Measurements from ENCODE around the gene MARCKSL1. TPM values are rescaled to one million over a fixed set of nuclear protein-coding genes. Genes with fewer than 3 reads are reported as not detected.
A peak's percentile ranks its signal among the peaks of the same experiment; 100 is the strongest.

The MARCKSL1 gene
- total and polyA plus RNA-seq, 2 of the 13 experiments (the other 11 are each of a cell fraction or from before 2014, with no cell fraction given) = 81.9 to 155 TPM

DNA sequence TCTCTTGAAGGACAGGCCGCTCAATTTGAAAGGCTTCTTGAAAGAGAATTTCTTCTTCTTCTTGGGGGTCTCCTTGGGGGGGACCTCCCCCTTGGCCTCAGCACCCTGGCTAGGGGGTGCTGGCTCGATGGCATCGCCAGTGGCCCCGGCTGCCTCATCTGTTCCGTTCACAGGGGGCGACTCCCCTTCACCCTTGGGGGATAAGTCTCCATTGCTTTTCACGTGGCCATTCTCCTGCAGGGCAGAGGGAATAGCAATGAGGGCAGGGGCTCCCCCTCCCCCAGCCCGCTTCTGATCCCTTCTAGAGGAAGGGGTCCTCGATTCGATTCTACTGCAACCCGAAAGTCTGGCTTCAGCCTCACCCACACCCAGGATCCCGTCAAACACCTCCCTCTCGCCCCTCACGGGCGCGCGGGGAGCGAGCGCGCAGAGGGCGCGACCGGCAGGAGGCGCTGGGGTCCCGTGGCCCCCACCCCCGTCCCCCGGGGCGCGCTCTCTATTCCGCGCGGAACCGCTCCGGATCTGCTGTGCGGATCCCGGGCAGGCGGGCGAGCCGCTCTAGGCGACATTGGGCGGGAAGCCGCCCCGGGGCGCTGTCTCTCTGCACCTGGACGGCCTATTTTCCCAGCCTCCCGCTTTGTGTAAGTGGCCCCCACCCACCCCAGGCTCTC, 1.0 kb downstream of the MARCKSL1 start:
- CTCF ChIA-PET (ENCODE audit: low intra/inter-chr PET ratio, low total read pairs) = interaction anchor here (0.7 to 1.7 kb wide), 3 partner anchors 16 to 119 kb away, joined by 3 to 4 read pairs (median 4); no protein-coding TSS in a partner anchor
- peaks cover 21 to 43% of the 10 kb centered on the region in 2 experiments for H3K36me3 ChIP-seq (replicated peaks in 1 of 2; ENCODE audit: control insufficient read depth in 1 of 2, insufficient read depth in 2 of 2, low read length in 2 of 2)
- H3K4me3 ChIP-seq (replicated peaks in 1 of 3; ENCODE audit: insufficient read depth in 1 of 3, low read depth in 2 of 3, low read length in 3 of 3) = peak overlapping the region; percentile 70 to 95 (median 84)
- POLR2A ChIA-PET = interaction anchor here (0.9 to 5.8 kb wide), 15 partner anchors 10 to 119 kb away, joined by 3 to 222 read pairs (median 7); partner anchors contain the start of genes FAM167B, HDAC1 and LCK
- no peak overlapping the region for H2AFZ ChIP-seq (ENCODE audit: low read length)
- H4K20me1 ChIP-seq (ENCODE audit: insufficient read depth, low read length) = peaks cover 14% of the 10 kb centered on the region
- DNase-seq (ENCODE audit: low spot score) (no peak), ATAC-seq (peak; percentile 26), FAIRE-seq (no peak)
- H3K9ac ChIP-seq (ENCODE audit: insufficient read depth, low read depth, low read length) = peak overlapping the region; percentile 91
- WGBS (ENCODE audit: low lambda C conversion rate) = 4% methylated on average over 12 of the region's 46 CpGs
- H3K9me3 ChIP-seq (ENCODE audit: low read length) = no peaks in the 10 kb centered on the region
- peaks cover 56% of the 10 kb centered on the region for H3K4me1 ChIP-seq (ENCODE audit: insufficient read depth, low read length)
- peaks cover 14% of the 10 kb centered on the region for H3K79me2 ChIP-seq (ENCODE audit: insufficient read depth, low read length)
- H3K27me3 ChIP-seq (ENCODE audit: control insufficient read depth in 1 of 2, insufficient read depth in 2 of 2, low read length in 2 of 2) = peaks cover 0 to 4% of the 10 kb centered on the region in 2 experiments; a peak in 2 of 5 replicates
- in situ Hi-C loops (cut with HindIII; ENCODE audit: extremely low pct_ligation_motif_present, low pct_unique_long_range_greater_than_20kb) (no loop called here), intact Hi-C loops (cut with micrococcal nuclease; ENCODE audit: unreplicated experiment) (loop anchor here (10.0 kb wide), 1 partner anchor 60 kb away; the partner anchor contains the start of gene BSDC1)
- H3K27ac ChIP-seq (ENCODE audit: extremely low read length, insufficient read depth, low read length) = peak overlapping the region; percentile 68
- BruUV-seq (replicated peaks) = TSS peak; percentile 59
- H3K4me2 ChIP-seq (ENCODE audit: low read depth, low read length) = peak overlapping the region; percentile 93
- TF ChIP-seq KDM2A (CRISPR knock-in tag; IDR thresholded peaks at IDR 0.05; ENCODE audit: borderline replicate concordance, low read depth) = peak; percentile 69
- TF ChIP-seq KAT7 (CRISPR knock-in tag; IDR thresholded peaks at IDR 0.05; ENCODE audit: borderline replicate concordance) = peak; percentile 74; the same call in 1 of the 2 replicates
- TF ChIP-seq SMARCE1 (IDR thresholded peaks at IDR 0.05; ENCODE audit: borderline replicate concordance) = no peak
- TF ChIP-seq, protein P1, sequence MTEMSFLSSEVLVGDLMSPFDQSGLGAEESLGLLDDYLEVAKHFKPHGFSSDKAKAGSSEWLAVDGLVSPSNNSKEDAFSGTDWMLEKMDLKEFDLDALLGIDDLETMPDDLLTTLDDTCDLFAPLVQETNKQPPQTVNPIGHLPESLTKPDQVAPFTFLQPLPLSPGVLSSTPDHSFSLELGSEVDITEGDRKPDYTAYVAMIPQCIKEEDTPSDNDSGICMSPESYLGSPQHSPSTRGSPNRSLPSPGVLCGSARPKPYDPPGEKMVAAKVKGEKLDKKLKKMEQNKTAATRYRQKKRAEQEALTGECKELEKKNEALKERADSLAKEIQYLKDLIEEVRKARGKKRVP (CRISPR knock-in tag; IDR thresholded peaks at IDR 0.05) = no peak
- TF ChIP-seq, protein P2, sequence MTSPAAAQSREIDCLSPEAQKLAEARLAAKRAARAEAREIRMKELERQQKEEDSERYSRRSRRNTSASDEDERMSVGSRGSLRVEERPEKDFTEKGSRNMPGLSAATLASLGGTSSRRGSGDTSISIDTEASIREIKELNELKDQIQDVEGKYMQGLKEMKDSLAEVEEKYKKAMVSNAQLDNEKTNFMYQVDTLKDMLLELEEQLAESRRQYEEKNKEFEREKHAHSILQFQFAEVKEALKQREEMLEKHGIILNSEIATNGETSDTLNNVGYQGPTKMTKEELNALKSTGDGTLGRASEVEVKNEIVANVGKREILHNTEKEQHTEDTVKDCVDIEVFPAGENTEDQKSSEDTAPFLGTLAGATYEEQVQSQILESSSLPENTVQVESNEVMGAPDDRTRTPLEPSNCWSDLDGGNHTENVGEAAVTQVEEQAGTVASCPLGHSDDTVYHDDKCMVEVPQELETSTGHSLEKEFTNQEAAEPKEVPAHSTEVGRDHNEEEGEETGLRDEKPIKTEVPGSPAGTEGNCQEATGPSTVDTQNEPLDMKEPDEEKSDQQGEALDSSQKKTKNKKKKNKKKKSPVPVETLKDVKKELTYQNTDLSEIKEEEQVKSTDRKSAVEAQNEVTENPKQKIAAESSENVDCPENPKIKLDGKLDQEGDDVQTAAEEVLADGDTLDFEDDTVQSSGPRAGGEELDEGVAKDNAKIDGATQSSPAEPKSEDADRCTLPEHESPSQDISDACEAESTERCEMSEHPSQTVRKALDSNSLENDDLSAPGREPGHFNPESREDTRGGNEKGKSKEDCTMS (CRISPR knock-in tag; conservative IDR thresholded peaks at IDR 0.05) = no peak
- no peak for TF ChIP-seq ZNF550 (CRISPR knock-in tag; IDR thresholded peaks at IDR 0.05; ENCODE audit: borderline replicate concordance)
- TF ChIP-seq, protein P3, sequence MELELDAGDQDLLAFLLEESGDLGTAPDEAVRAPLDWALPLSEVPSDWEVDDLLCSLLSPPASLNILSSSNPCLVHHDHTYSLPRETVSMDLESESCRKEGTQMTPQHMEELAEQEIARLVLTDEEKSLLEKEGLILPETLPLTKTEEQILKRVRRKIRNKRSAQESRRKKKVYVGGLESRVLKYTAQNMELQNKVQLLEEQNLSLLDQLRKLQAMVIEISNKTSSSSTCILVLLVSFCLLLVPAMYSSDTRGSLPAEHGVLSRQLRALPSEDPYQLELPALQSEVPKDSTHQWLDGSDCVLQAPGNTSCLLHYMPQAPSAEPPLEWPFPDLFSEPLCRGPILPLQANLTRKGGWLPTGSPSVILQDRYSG (CRISPR knock-in tag; IDR thresholded peaks at IDR 0.05) = no peak
- TF ChIP-seq SAP130 (CRISPR knock-in tag; IDR thresholded peaks at IDR 0.05; ENCODE audit: low read depth) = peak; percentile 65
- TF ChIP-seq, protein P4, sequence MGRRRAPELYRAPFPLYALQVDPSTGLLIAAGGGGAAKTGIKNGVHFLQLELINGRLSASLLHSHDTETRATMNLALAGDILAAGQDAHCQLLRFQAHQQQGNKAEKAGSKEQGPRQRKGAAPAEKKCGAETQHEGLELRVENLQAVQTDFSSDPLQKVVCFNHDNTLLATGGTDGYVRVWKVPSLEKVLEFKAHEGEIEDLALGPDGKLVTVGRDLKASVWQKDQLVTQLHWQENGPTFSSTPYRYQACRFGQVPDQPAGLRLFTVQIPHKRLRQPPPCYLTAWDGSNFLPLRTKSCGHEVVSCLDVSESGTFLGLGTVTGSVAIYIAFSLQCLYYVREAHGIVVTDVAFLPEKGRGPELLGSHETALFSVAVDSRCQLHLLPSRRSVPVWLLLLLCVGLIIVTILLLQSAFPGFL (CRISPR knock-in tag; IDR thresholded peaks at IDR 0.05) = no peak
- TF ChIP-seq, protein P5, sequence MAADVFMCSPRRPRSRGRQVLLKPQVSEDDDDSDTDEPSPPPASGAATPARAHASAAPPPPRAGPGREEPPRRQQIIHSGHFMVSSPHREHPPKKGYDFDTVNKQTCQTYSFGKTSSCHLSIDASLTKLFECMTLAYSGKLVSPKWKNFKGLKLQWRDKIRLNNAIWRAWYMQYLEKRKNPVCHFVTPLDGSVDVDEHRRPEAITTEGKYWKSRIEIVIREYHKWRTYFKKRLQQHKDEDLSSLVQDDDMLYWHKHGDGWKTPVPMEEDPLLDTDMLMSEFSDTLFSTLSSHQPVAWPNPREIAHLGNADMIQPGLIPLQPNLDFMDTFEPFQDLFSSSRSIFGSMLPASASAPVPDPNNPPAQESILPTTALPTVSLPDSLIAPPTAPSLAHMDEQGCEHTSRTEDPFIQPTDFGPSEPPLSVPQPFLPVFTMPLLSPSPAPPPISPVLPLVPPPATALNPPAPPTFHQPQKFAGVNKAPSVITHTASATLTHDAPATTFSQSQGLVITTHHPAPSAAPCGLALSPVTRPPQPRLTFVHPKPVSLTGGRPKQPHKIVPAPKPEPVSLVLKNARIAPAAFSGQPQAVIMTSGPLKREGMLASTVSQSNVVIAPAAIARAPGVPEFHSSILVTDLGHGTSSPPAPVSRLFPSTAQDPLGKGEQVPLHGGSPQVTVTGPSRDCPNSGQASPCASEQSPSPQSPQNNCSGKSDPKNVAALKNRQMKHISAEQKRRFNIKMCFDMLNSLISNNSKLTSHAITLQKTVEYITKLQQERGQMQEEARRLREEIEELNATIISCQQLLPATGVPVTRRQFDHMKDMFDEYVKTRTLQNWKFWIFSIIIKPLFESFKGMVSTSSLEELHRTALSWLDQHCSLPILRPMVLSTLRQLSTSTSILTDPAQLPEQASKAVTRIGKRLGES (CRISPR knock-in tag; IDR thresholded peaks at IDR 0.05; ENCODE audit: borderline replicate concordance) = no peak
- peak; percentile 15; the same call in 1 of the 2 replicates for TF ChIP-seq MYC (CRISPR knock-in tag; IDR thresholded peaks at IDR 0.05; ENCODE audit: borderline replicate concordance)
- TF ChIP-seq ZNF317 (CRISPR knock-in tag; IDR thresholded peaks at IDR 0.05) = no peak
- 0 out of 2 replicates have a peak, but pooled peaks have one; percentile 9 for TF ChIP-seq GATAD2A (CRISPR knock-in tag; IDR thresholded peaks at IDR 0.05)
- TF ChIP-seq KDM3A (CRISPR knock-in tag; IDR thresholded peaks at IDR 0.05; ENCODE audit: low read depth) = peak; percentile 54; the same call in 1 of the 2 replicates
- TF ChIP-seq HOXA7 (CRISPR knock-in tag; IDR thresholded peaks at IDR 0.05) = no peak

Data from HepG2 (cell line).